Measurements from ENCODE around the gene BCL10.

The BCL10 gene

DNA sequence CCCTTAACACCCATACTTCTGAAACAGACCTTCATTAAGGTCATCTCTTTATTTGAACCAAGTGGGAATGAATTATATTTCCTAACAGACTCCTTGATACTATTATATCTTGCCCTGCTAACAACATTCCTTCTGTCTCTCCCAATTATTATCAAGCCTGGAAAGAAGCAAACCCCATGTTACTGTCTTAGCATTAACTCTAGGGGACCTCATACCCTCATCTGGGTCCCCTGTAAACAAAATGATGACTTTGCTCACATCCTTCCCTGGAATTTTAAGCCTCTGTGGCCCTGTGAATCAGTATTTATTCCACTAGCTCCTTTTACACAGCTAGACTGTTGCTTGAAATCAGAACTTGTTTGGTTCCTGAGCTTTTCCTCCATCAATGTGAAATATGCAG lies 38.3 kb upstream of the BCL10 start:
- Histone ChIP-seq H3K4me3 (ENCODE audit: low read length) (no peak overlapping the region), H3K9ac (ENCODE audit: low read length) (no peak overlapping the region), H3K4me1 (ENCODE audit: control insufficient read depth, insufficient read depth, low read length) (no peaks in the 10 kb centered on the region), H3K27me3 (ENCODE audit: control insufficient read depth, insufficient read depth, low read length) (no peaks in the 10 kb centered on the region), H3K9me3 (ENCODE audit: control insufficient read depth, low read length) (no peaks in the 10 kb centered on the region), H3K36me3 (ENCODE audit: control insufficient read depth, insufficient read depth, low read length) (no peaks in the 10 kb centered on the region)

- H3K27me3 ChIP-seq (ENCODE audit: control insufficient read depth, insufficient read depth, low read length): no peaks in the 10 kb centered on the region
- H3K9me3 ChIP-seq (ENCODE audit: control insufficient read depth, low read length): no peaks in the 10 kb centered on the region
- H3K36me3 ChIP-seq (ENCODE audit: control insufficient read depth, insufficient read depth, low read length): no peaks in the 10 kb centered on the region
- H3K4me3 ChIP-seq (ENCODE audit: low read length): no peak overlapping the region
- no peak overlapping the region for H3K9ac ChIP-seq (ENCODE audit: low read length)
- no peaks in the 10 kb centered on the region for H3K4me1 ChIP-seq (ENCODE audit: control insufficient read depth, insufficient read depth, low read length)
Measured at GRCh38 chr1:85313888-85314696, 37.7 kb upstream of the BCL10 start.

DNA sequence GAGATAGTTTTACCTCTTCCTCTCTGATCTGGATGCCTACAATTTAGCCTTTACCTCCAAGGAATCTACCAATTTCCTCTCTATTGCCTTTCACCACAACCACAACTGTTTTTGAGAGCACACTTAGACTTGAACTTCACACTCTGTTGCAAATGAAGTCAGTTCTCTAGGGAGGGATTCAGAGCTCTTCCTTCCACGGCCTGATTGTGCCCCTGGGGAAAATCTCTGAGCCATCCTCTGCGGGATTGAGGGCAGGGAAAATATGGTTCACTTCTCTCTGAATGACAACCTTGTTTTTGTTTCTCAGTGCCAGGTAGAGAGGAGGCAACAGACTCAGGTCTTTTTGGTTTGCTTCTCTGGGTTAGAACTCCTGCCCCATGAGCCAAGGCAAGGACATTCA lies 35.4 kb upstream of the BCL10 start:
- Histone ChIP-seq H3K4me3 (ENCODE audit: low read length) (no peak overlapping the region), H3K4me1 (ENCODE audit: control insufficient read depth, insufficient read depth, low read length) (peaks cover 6% of the 10 kb centered on the region), H3K36me3 (ENCODE audit: control insufficient read depth, insufficient read depth, low read length) (no peaks in the 10 kb centered on the region), H3K9ac (ENCODE audit: low read length) (no peak overlapping the region), H3K27me3 (ENCODE audit: control insufficient read depth, insufficient read depth, low read length) (no peaks in the 10 kb centered on the region), H3K9me3 (ENCODE audit: control insufficient read depth, low read length) (no peaks in the 10 kb centered on the region)

DNA sequence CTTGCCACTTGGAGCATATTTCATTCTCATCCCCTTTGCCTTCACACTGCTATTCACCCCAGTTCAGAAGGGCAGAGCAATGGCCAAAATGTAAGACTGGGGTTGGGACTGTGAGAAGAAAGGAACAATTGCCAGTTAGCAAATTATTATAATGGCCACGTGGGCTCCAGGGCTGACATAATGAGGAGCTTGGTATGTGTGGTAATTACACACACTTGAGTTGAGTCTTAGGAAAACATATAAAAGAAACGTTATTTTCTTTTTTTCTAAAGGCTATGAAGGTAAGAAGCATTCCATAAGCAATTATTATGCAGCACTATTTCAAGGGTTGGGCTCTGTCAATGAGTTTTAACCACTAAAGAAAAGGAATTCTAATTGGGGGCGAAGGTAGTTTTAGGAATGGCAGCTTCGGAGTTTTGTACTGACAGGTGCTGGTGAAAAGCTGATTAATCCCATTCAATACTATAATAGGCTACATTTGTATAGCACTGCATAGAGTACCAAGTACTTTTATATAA lies 32.5 kb upstream of the BCL10 start:
- Histone ChIP-seq H3K9ac (ENCODE audit: low read length) (no peak overlapping the region), H3K4me1 (ENCODE audit: control insufficient read depth, insufficient read depth, low read length) (peaks cover 6% of the 10 kb centered on the region), H3K27me3 (ENCODE audit: control insufficient read depth, insufficient read depth, low read length) (no peaks in the 10 kb centered on the region), H3K4me3 (ENCODE audit: low read length) (no peak overlapping the region), H3K9me3 (ENCODE audit: control insufficient read depth, low read length) (no peaks in the 10 kb centered on the region), H3K36me3 (ENCODE audit: control insufficient read depth, insufficient read depth, low read length) (no peaks in the 10 kb centered on the region)

- peak overlapping the region; percentile 56 for H3K9ac ChIP-seq (ENCODE audit: low read length)
- no peaks in the 10 kb centered on the region for H3K36me3 ChIP-seq (ENCODE audit: control insufficient read depth, insufficient read depth, low read length)
- no peaks in the 10 kb centered on the region for H3K9me3 ChIP-seq (ENCODE audit: control insufficient read depth, low read length)
- peaks cover 6% of the 10 kb centered on the region for H3K4me1 ChIP-seq (ENCODE audit: control insufficient read depth, insufficient read depth, low read length)
- H3K4me3 ChIP-seq (ENCODE audit: low read length): peak overlapping the region; percentile 38
- no peaks in the 10 kb centered on the region for H3K27me3 ChIP-seq (ENCODE audit: control insufficient read depth, insufficient read depth, low read length)
Measured at GRCh38 chr1:85307987-85308832, 31.8 kb upstream of the BCL10 start.

DNA sequence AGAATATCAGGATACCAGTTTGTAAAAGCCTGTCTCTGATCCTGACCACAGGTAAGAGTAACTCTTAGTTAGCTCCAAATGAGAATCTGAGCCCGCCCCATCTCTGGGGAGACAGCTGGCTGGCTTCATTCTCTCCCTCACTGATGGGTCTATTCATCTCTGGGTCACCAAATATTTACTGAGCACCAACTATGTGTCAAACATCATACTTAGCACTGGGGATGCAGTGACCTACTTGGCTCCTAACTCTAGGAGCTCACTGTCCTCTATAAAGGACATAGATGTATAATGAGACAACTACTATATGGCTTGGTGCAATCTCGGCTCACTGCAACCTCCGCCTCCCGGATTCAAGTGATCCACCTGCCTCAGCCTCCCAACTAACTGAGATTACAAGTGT lies 29.8 kb upstream of the BCL10 start:
- no peak overlapping the region for H3K9ac ChIP-seq (ENCODE audit: low read length)
- no peaks in the 10 kb centered on the region for H3K36me3 ChIP-seq (ENCODE audit: control insufficient read depth, insufficient read depth, low read length)

GRCh38 chr1:85303440-85304162 lies 27.2 kb upstream of the BCL10 start:
- Histone ChIP-seq H3K4me3 (ENCODE audit: low read length) (no peak overlapping the region), H3K27me3 (ENCODE audit: control insufficient read depth, insufficient read depth, low read length) (no peaks in the 10 kb centered on the region), H3K9ac (ENCODE audit: low read length) (no peak overlapping the region), H3K36me3 (ENCODE audit: control insufficient read depth, insufficient read depth, low read length) (no peaks in the 10 kb centered on the region), H3K4me1 (ENCODE audit: control insufficient read depth, insufficient read depth, low read length) (peaks cover 6% of the 10 kb centered on the region), H3K9me3 (ENCODE audit: control insufficient read depth, low read length) (no peaks in the 10 kb centered on the region)

More for the DNA sequence above, 29.8 kb upstream of the BCL10 start:
- H3K9me3 ChIP-seq (ENCODE audit: control insufficient read depth, low read length): no peaks in the 10 kb centered on the region
- H3K4me3 ChIP-seq (ENCODE audit: low read length): no peak overlapping the region
- no peaks in the 10 kb centered on the region for H3K27me3 ChIP-seq (ENCODE audit: control insufficient read depth, insufficient read depth, low read length)
- peaks cover 6% of the 10 kb centered on the region for H3K4me1 ChIP-seq (ENCODE audit: control insufficient read depth, insufficient read depth, low read length)

GRCh38 chr1:85300140-85300539 lies 23.7 kb upstream of the BCL10 start:
- H3K36me3 ChIP-seq (ENCODE audit: control insufficient read depth, insufficient read depth, low read length): no peaks in the 10 kb centered on the region
- no peak overlapping the region for H3K4me3 ChIP-seq (ENCODE audit: low read length)
- no peaks in the 10 kb centered on the region for H3K9me3 ChIP-seq (ENCODE audit: control insufficient read depth, low read length)
- peaks cover 18% of the 10 kb centered on the region for H3K4me1 ChIP-seq (ENCODE audit: control insufficient read depth, insufficient read depth, low read length)
- no peak overlapping the region for H3K9ac ChIP-seq (ENCODE audit: low read length)
- H3K27me3 ChIP-seq (ENCODE audit: control insufficient read depth, insufficient read depth, low read length): no peaks in the 10 kb centered on the region

DNA sequence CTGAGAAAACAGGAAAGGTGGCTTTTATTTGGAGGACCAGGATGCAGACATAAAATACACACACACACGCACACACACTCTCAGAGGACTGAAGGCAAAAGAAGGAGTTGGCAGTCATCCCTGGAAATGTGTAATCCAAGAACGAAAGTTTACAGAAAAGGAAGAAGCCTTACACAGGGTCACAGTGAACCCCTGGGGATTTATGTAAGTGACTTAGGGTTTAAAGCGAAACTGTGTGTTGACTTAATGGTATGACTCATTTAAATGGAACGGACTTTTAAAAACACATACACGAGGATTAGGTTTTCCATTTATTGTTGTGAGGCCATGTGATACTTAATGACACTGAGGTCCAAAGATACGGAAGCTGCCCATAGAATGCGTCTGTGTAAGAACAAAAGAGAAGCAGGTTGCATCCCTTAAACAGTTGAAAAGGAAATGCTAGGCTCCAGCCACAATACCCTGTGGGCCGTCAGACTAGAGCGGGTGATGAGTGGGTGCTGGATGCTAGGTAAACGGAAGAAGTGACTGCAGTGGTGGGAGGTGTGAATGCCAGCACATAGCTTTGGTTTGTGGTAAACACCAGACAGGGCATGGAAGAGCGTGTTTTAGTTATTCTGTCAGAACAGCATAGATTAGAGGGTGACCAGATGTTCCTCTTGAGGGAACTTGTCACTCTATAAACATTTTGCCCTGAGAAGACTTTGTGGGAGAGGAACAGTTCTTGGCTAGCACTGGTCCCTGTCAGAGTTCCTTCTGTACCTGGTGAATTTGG lies 21.6 kb upstream of the BCL10 start:
- Histone ChIP-seq H3K36me3 (ENCODE audit: control insufficient read depth, insufficient read depth, low read length) (no peaks in the 10 kb centered on the region), H3K4me1 (ENCODE audit: control insufficient read depth, insufficient read depth, low read length) (peaks cover 18% of the 10 kb centered on the region), H3K4me3 (ENCODE audit: low read length) (no peak overlapping the region), H3K9me3 (ENCODE audit: control insufficient read depth, low read length) (no peaks in the 10 kb centered on the region), H3K27me3 (ENCODE audit: control insufficient read depth, insufficient read depth, low read length) (no peaks in the 10 kb centered on the region), H3K9ac (ENCODE audit: low read length) (no peak overlapping the region)

- H3K36me3 ChIP-seq (ENCODE audit: control insufficient read depth, insufficient read depth, low read length): no peaks in the 10 kb centered on the region
- no peaks in the 10 kb centered on the region for H3K9me3 ChIP-seq (ENCODE audit: control insufficient read depth, low read length)
- peaks cover 18% of the 10 kb centered on the region for H3K4me1 ChIP-seq (ENCODE audit: control insufficient read depth, insufficient read depth, low read length)
- no peaks in the 10 kb centered on the region for H3K27me3 ChIP-seq (ENCODE audit: control insufficient read depth, insufficient read depth, low read length)
- H3K9ac ChIP-seq (ENCODE audit: low read length): no peak overlapping the region
- H3K4me3 ChIP-seq (ENCODE audit: low read length): no peak overlapping the region
Measured at GRCh38 chr1:85297538-85297854, 21.1 kb upstream of the BCL10 start.

DNA sequence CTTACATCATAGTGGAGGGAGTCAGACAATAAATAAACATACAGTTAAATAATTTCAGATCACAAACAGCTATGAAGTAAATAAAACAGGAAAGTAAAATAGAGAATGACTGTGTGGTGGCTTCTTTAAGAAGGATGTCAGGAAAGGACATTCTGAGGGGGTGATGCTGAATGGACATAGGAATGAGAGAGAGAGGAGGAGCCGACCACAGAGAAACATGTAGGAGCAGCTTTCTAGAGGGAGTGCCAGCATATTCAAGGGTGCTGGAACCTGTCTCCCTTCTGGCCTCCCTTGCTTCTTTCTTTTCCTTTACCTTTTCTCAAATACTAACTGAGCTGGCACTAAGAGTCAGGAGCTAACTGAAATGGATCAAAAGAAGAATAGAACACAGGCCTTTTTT lies 20.5 kb upstream of the BCL10 start:
- Histone ChIP-seq H3K4me3 (ENCODE audit: low read length) (no peak overlapping the region), H3K9ac (ENCODE audit: low read length) (no peak overlapping the region), H3K4me1 (ENCODE audit: control insufficient read depth, insufficient read depth, low read length) (peaks cover 18% of the 10 kb centered on the region), H3K27me3 (ENCODE audit: control insufficient read depth, insufficient read depth, low read length) (no peaks in the 10 kb centered on the region), H3K36me3 (ENCODE audit: control insufficient read depth, insufficient read depth, low read length) (no peaks in the 10 kb centered on the region), H3K9me3 (ENCODE audit: control insufficient read depth, low read length) (no peaks in the 10 kb centered on the region)
